ENCODE measurements around the gene ACE. TPM values are rescaled to one million over a fixed set of nuclear protein-coding genes. Genes with fewer than 3 reads are reported as not detected.
"Not testable (repeated sequence)": the region's sequence is repeated elsewhere in the genome, so short reads cannot be mapped to it uniquely, and the experiment has no call there.

The ACE gene
- total and polyA plus RNA-seq, 3 experiments from 2014 or later, result 4.6 to 5.5 (median 4.7) TPM

DNA sequence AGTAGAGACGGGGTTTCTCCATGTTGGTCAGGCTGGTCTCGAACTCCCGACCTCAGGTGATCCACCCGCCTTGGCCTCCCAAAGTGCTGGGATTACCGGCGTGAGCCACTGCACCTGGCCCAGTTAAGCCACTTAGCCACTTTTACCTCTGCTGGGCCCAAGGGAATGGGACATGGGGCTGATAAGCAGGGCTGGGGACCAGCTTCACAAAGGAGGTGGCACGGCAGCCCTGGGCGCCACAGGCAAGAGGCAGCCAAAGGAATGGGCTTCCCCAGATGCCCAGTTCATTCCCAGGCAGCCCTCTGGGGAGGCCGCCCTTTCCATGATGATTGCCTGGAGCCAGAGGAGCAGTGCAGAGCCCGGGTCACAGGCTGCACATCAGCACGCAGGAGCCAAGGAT, 25.7 kb upstream of the ACE start:
- no peak for DNase-seq
- POLR2A ChIA-PET, result no interaction called here
- no peak overlapping the region for H3K4me3 Mint-ChIP-seq
- Histone ChIP-seq H3K9me3 (ENCODE audit: low read length) (no peaks in the 10 kb centered on the region), H3K27me3 (ENCODE audit: insufficient read depth, low read length, poor library complexity, severe bottlenecking) (no peaks in the 10 kb centered on the region), H3K27ac (ENCODE audit: low read depth, low read length) (no peak overlapping the region), H3K4me1 (ENCODE audit: insufficient read depth, low read length) (peaks cover 12% of the 10 kb centered on the region), H3K36me3 (ENCODE audit: insufficient read depth, low read length) (no peaks in the 10 kb centered on the region), H3K4me3 (ENCODE audit: low read length) (no peak overlapping the region)
- no peaks in the 10 kb centered on the region for H3K9me3 Mint-ChIP-seq
- H3K4me1 Mint-ChIP-seq, result peaks cover 11 to 25% (median 19%) of the 10 kb centered on the region in 3 donors
- H3K27me3 Mint-ChIP-seq, result peaks cover 0 to 1% of the 10 kb centered on the region in 2 donors
- H3K27ac Mint-ChIP-seq, result no peak overlapping the region
- no peaks in the 10 kb centered on the region for H3K36me3 Mint-ChIP-seq
- CTCF ChIA-PET, result interaction anchor here (1.2 to 1.5 kb wide), 2 partner anchors 12 to 24 kb away, joined by 3 to 4 read pairs; no protein-coding TSS in a partner anchor

DNA sequence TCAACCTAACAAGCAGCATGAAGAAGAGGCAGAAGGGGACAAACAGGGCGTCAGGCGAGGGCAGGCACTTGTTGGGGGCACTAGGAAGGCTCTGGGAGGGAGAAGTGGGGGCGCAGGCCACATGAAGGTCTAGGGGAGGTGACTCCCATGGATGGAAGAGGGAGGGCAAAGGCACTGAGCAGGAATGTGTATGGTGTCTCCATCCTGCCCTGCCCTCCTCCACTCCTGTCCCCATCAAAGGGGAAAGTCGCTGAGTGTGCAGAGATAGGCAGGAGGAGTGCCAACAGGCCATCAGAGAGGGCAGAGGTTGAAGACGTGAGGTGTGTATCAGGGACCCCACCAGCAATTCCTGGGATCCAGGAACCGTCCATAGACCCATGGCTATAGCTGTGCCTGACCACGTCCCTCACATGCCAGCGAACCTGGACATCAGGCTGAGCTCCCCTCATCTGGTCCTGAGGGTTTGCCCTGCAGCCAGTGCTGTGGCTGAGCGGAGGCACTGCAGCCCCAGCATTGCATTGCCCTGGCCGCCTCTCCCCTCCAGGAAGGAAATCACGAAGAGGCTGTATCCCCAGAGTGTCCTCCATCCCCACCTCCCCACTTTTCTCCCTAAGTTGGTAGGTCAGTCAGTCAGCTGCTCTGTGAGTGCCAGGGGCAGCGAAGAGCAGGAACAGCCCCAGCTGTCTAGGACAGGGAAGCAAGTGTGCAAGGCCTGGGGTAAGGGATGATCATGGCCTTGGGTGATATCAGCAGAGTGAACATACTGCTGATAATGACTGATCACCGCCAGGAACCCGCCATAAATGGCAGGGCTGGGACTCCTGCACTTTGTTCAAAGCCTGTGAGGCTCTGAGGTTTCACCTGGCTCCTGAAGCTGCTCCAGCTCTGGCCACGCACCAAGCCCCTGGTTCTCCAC, 24.6 kb upstream of the ACE start:
- Mint-ChIP-seq H3K36me3 (no peaks in the 10 kb centered on the region), H3K4me3 (no peak overlapping the region), H3K27ac (peak overlapping the region in 1 of 8 donors; percentile 19), H3K9me3 (no peaks in the 10 kb centered on the region), H3K27me3 (peaks cover 0 to 1% of the 10 kb centered on the region in 2 donors), H3K4me1 (peaks cover 7 to 21% (median 16%) of the 10 kb centered on the region in 3 donors)
- H3K4me1 ChIP-seq (ENCODE audit: insufficient read depth, low read length), result peaks cover 5% of the 10 kb centered on the region
- H3K9me3 ChIP-seq (ENCODE audit: low read length), result no peaks in the 10 kb centered on the region
- POLR2A ChIA-PET, result no interaction called here
- no peak for DNase-seq
- H3K36me3 ChIP-seq (ENCODE audit: insufficient read depth, low read length), result no peaks in the 10 kb centered on the region
- no peak overlapping the region for H3K27ac ChIP-seq (ENCODE audit: low read depth, low read length)
- CTCF ChIA-PET, result interaction anchor here (0.7 to 3.2 kb wide), 5 partner anchors 8 to 159 kb away, joined by 3 to 18 read pairs (median 4); no protein-coding TSS in a partner anchor
- H3K27me3 ChIP-seq (ENCODE audit: insufficient read depth, low read length, poor library complexity, severe bottlenecking), result no peaks in the 10 kb centered on the region
- no peak overlapping the region for H3K4me3 ChIP-seq (ENCODE audit: low read length)

DNA sequence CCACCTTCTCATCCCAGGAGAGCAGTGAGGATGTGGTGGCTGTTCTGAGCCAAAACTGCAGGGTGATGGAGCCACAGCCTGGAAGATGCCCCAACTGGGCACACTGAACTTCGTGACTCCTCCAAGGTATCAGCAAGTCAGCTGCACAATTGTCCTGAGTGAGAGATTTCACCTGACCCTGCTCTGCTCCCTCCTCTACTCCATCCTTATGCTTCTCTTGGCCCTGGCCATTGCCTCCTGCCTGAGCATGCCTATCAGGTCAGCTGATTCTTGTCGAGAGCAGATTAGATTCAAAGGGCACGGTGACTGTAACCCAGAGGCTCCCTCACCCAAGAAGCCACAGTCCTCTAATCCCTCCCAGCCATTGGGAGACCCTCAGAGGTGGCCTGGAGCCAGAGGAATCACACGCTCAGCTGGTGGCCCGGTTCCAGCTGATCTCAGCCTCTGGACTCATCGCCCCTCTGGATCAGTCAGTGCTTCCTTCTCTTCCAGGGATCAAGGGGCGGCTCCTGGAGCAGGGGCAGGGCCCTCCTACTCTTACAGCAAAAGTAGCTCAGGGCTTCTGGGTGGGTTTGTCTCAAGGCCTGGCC, 23.8 kb upstream of the ACE start:
- no peak for DNase-seq
- Mint-ChIP-seq H3K27me3 (peaks cover 0 to 1% of the 10 kb centered on the region in 2 donors), H3K9me3 (no peaks in the 10 kb centered on the region), H3K36me3 (no peaks in the 10 kb centered on the region), H3K4me3 (no peak overlapping the region), H3K27ac (peak overlapping the region in 1 of 8 donors; percentile 5), H3K4me1 (peaks cover 4 to 17% (median 13%) of the 10 kb centered on the region in 3 donors)
- Histone ChIP-seq H3K4me1 (ENCODE audit: insufficient read depth, low read length) (no peaks in the 10 kb centered on the region), H3K4me3 (ENCODE audit: low read length) (no peak overlapping the region), H3K27me3 (ENCODE audit: insufficient read depth, low read length, poor library complexity, severe bottlenecking) (no peaks in the 10 kb centered on the region), H3K9me3 (ENCODE audit: low read length) (no peaks in the 10 kb centered on the region), H3K36me3 (ENCODE audit: insufficient read depth, low read length) (no peaks in the 10 kb centered on the region), H3K27ac (ENCODE audit: low read depth, low read length) (no peak overlapping the region)
- POLR2A ChIA-PET, result no interaction called here
- CTCF ChIA-PET, result interaction anchor here (0.8 to 3.2 kb wide), 4 partner anchors 9 to 27 kb away, joined by 3 to 18 read pairs (median 4); no protein-coding TSS in a partner anchor

DNA sequence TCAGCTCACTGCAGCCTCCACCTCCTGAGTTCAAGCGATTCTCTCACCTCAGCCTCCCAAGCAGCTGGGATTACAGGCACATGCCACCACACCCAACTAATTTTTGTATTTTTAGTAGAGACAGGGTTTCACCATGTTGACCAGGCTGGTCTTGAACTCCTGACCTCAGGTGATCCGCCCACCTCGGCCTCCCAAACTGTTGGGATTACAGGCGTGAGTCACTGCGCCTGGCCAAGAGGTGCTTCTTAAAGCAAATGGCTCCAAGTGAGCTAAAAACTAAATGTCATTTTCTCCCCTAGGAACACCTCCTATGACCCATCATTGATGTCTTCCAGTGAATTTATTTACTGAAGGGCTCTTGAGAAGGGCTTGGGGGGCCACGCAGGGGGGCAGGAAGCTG, 22.5 kb upstream of the ACE start:
- CTCF ChIA-PET, result interaction anchor here (1.1 to 3.2 kb wide), 5 partner anchors 10 to 24 kb away, joined by 3 to 18 read pairs (median 4); no protein-coding TSS in a partner anchor
- H3K27ac Mint-ChIP-seq, result peak overlapping the region in 1 of 8 donors; percentile 52
- H3K36me3 ChIP-seq (ENCODE audit: insufficient read depth, low read length); H3K9me3 ChIP-seq (ENCODE audit: low read length); H3K9me3 Mint-ChIP-seq; H3K27ac ChIP-seq (ENCODE audit: low read depth, low read length); H3K27me3 ChIP-seq (ENCODE audit: insufficient read depth, low read length, poor library complexity, severe bottlenecking); H3K36me3 Mint-ChIP-seq; DNase-seq; H3K4me3 ChIP-seq (ENCODE audit: low read length); H3K4me1 ChIP-seq (ENCODE audit: insufficient read depth, low read length); H3K4me3 Mint-ChIP-seq; POLR2A ChIA-PET; H3K27me3 Mint-ChIP-seq: not testable (repeated sequence)
- peaks cover 0 to 13% (median 10%) of the 10 kb centered on the region in 3 donors for H3K4me1 Mint-ChIP-seq

DNA sequence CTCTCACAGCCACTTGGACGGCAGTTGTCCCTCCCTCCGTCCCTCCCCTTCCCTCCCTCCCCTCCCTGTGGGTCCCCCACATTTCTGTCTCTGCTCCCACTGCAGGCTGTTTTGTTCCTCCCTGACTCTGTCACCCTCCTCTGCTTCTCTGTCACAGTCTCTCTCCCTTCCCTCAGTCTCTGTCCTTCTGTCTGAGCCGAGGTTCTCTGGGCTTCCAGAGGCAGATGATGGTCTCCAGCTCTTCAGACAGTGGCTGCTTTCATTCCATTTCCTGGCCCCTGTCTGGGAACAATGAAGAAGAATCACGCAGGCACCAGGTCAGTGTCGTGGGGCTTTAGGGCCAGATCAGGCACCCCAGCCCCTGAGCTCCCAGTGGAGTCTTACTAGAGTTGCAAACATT, 21.9 kb upstream of the ACE start:
- Histone ChIP-seq H3K4me3 (ENCODE audit: low read length) (no peak overlapping the region), H3K27me3 (ENCODE audit: insufficient read depth, low read length, poor library complexity, severe bottlenecking) (no peaks in the 10 kb centered on the region), H3K4me1 (ENCODE audit: insufficient read depth, low read length) (no peaks in the 10 kb centered on the region), H3K36me3 (ENCODE audit: insufficient read depth, low read length) (no peaks in the 10 kb centered on the region), H3K9me3 (ENCODE audit: low read length) (no peaks in the 10 kb centered on the region), H3K27ac (ENCODE audit: low read depth, low read length) (no peak overlapping the region)
- no peak overlapping the region for H3K27ac Mint-ChIP-seq
- CTCF ChIA-PET, result interaction anchor here (1.4 to 3.2 kb wide), 4 partner anchors 11 to 23 kb away, joined by 3 to 18 read pairs (median 4); partner anchors contain the start of gene ACE
- DNase-seq, result no peak
- no peaks in the 10 kb centered on the region for H3K36me3 Mint-ChIP-seq
- no peaks in the 10 kb centered on the region for H3K9me3 Mint-ChIP-seq
- POLR2A ChIA-PET, result interaction anchor here (0.8 kb wide), 1 partner anchor 15 kb away, joined by 4 read pairs; no protein-coding TSS in a partner anchor
- no peak overlapping the region for H3K4me3 Mint-ChIP-seq
- peaks cover 0 to 9% (median 8%) of the 10 kb centered on the region in 3 donors for H3K4me1 Mint-ChIP-seq
- peaks cover 0 to 1% of the 10 kb centered on the region in 2 donors for H3K27me3 Mint-ChIP-seq

DNA sequence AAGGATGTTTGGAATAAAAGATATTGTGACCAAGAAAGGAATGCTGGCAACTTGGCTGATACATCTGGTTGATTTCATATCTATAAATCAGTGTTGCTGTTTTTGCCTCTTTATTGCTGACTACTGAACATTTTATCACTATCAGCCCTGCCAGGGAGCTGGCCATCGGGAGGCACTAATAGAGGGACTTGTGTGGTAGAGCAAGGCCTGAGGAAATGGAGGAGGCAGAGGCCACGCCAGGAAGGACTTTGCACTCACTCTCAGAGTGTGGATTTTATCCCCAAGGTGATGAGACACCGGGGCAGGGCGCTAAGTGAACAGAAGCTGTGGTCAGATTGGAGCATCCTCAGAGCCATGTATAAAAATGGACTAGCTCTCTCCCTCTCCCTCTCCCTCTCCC, 21.4 kb upstream of the ACE start:
- Histone ChIP-seq H3K9me3 (ENCODE audit: low read length) (no peaks in the 10 kb centered on the region), H3K36me3 (ENCODE audit: insufficient read depth, low read length) (no peaks in the 10 kb centered on the region), H3K27me3 (ENCODE audit: insufficient read depth, low read length, poor library complexity, severe bottlenecking) (no peaks in the 10 kb centered on the region), H3K27ac (ENCODE audit: low read depth, low read length) (no peak overlapping the region), H3K4me3 (ENCODE audit: low read length) (no peak overlapping the region), H3K4me1 (ENCODE audit: insufficient read depth, low read length) (no peaks in the 10 kb centered on the region)
- Mint-ChIP-seq H3K9me3 (no peaks in the 10 kb centered on the region), H3K27me3 (peaks cover 0 to 1% of the 10 kb centered on the region in 2 donors), H3K4me1 (peaks cover 0 to 4% (median 3%) of the 10 kb centered on the region in 3 donors), H3K36me3 (no peaks in the 10 kb centered on the region), H3K4me3 (no peak overlapping the region), H3K27ac (peak overlapping the region in 1 of 8 donors; percentile 6)
- ChIA-PET CTCF (interaction anchor here (1.4 to 3.2 kb wide), 3 partner anchors 11 to 23 kb away, joined by 3 to 18 read pairs (median 4); partner anchors contain the start of gene ACE), POLR2A (interaction anchor here (0.8 kb wide), 1 partner anchor 16 kb away, joined by 4 read pairs; no protein-coding TSS in a partner anchor)
- DNase-seq, result no peak

DNA sequence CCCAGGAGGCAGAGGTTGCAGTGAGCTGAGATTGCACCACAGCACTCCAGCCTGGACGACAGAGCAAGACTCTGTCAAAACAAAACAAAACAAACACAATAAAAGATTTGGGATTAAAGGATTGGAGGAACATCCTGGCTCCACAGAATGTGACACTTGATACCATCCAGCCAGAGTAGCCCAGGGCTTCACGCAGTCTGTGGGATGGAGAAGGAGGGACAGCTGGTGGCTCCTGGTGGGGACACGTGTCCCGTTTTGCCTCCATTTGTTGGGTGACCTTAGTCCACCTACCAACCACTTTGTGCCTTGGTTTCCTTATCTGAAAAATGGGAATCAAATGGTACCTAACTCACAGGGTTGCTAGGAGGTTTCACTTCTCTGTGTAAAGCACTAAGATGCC, 18.4 kb upstream of the ACE start:
- DNase-seq, result no peak
- CTCF ChIA-PET, result interaction anchor here (1.4 kb wide), 1 partner anchor 33 kb away, joined by 3 read pairs; no protein-coding TSS in a partner anchor

DNA sequence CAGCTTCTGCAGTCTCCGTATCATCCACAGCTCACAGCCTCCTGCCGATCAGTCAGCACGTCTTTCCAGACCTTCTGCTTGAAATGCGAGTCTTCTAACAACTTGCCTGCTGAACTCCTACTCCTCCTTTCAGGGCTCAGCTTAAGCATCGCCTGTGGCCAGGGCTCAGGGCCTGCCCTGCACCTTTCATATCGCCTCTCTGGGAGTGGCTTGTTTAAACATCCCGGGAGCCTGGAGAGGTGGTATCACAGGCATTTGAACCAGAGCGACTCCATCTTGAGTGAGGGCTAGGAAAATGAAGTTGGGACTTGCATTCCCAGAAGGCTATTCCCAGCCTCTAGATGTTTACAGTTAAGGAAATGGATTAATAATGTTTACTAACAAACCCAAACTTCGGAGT, 16.8 kb upstream of the ACE start:
- Histone ChIP-seq H3K4me3 (ENCODE audit: low read length) (no peak overlapping the region), H3K27ac (ENCODE audit: low read depth, low read length) (no peak overlapping the region), H3K27me3 (ENCODE audit: insufficient read depth, low read length, poor library complexity, severe bottlenecking) (no peaks in the 10 kb centered on the region), H3K9me3 (ENCODE audit: low read length) (no peaks in the 10 kb centered on the region), H3K4me1 (ENCODE audit: insufficient read depth, low read length) (no peaks in the 10 kb centered on the region), H3K36me3 (ENCODE audit: insufficient read depth, low read length) (no peaks in the 10 kb centered on the region)
- no peak for DNase-seq
- ChIA-PET CTCF (no interaction called here), POLR2A (no interaction called here)
- no peak overlapping the region for H3K4me3 Mint-ChIP-seq
- no peaks in the 10 kb centered on the region for H3K4me1 Mint-ChIP-seq
- H3K36me3 Mint-ChIP-seq, result no peaks in the 10 kb centered on the region
- no peak overlapping the region for H3K27ac Mint-ChIP-seq
- no peaks in the 10 kb centered on the region for H3K9me3 Mint-ChIP-seq
- H3K27me3 Mint-ChIP-seq, result peaks cover 0 to 3% of the 10 kb centered on the region in 2 donors

More for the DNA sequence above, 18.4 kb upstream of the ACE start:
- no peaks in the 10 kb centered on the region for H3K9me3 ChIP-seq (ENCODE audit: low read length)
- no peaks in the 10 kb centered on the region for H3K4me1 ChIP-seq (ENCODE audit: insufficient read depth, low read length)
- Mint-ChIP-seq H3K9me3 (no peaks in the 10 kb centered on the region), H3K27ac (peak overlapping the region in 1 of 8 donors; percentile 66), H3K4me3 (no peak overlapping the region), H3K4me1 (no peaks in the 10 kb centered on the region), H3K36me3 (no peaks in the 10 kb centered on the region), H3K27me3 (no peaks in the 10 kb centered on the region)
- POLR2A ChIA-PET, result no interaction called here
- H3K27ac ChIP-seq (ENCODE audit: low read depth, low read length), result no peak overlapping the region
- no peak overlapping the region for H3K4me3 ChIP-seq (ENCODE audit: low read length)
- no peaks in the 10 kb centered on the region for H3K36me3 ChIP-seq (ENCODE audit: insufficient read depth, low read length)
- H3K27me3 ChIP-seq (ENCODE audit: insufficient read depth, low read length, poor library complexity, severe bottlenecking), result no peaks in the 10 kb centered on the region
